Smooth muscle cell (in vitro differentiated cells): ENCODE data around the gene RNF152. TPM values are rescaled to one million over a fixed set of nuclear protein-coding genes. Genes with fewer than 3 reads are reported as not detected.

Experiments used
- DNase-seq: peaks from one replicate; lab custom pipeline; 2025; ENCODE audit not compliant: unreplicated experiment; lab: John Stamatoyannopoulos, UW
- H2AFZ ChIP-seq: fragments of 200-600 bp; sonication (generic); 2 replicates; pipeline ENCODE4 v1.6.0; 2016; ENCODE audit warnings: antibody characterized with exemption, low read depth, mild to moderate bottlenecking
- H3F3A ChIP-seq: fragments of 200-600 bp; sonication (generic); 2 replicates; pipeline ENCODE4 v1.6.0; 2017; ENCODE audit warnings: antibody characterized with exemption, low read depth
- H3K27ac ChIP-seq: fragments of 200-600 bp; sonication (generic); 2 replicates; pipeline ENCODE4 v1.5.1; 2016; ENCODE audit warnings: low read depth, mild to moderate bottlenecking
- H3K27me3 ChIP-seq: fragments of 200-600 bp; sonication (generic); 2 replicates; pipeline ENCODE4 v1.6.1; 2016; ENCODE audit warnings: low read depth, mild to moderate bottlenecking
- H3K36me3 ChIP-seq: fragments of 200-600 bp; sonication (generic); 2 replicates; pipeline ENCODE4 v1.5.1; 2016; ENCODE audit warnings: low read depth
- H3K4me1 ChIP-seq: fragments of 200-600 bp; sonication (generic); 2 replicates; pipeline ENCODE4 v1.5.1; 2016; ENCODE audit warnings: low read depth
- H3K4me2 ChIP-seq: fragments of 200-600 bp; sonication (generic); 2 replicates; pipeline ENCODE4 v1.6.0; 2016; ENCODE audit warnings: mild to moderate bottlenecking
- H3K4me3 ChIP-seq: fragments of 200-600 bp; sonication (generic); 2 replicates; pipeline ENCODE4 v1.5.1; 2016; ENCODE audit warnings: mild to moderate bottlenecking
- H3K79me2 ChIP-seq: fragments of 200-600 bp; sonication (generic); 2 replicates; pipeline ENCODE4 v1.6.0; 2016; ENCODE audit warnings: low read depth, mild to moderate bottlenecking
- H3K9ac ChIP-seq: fragments of 200-600 bp; sonication (generic); 2 replicates; pipeline ENCODE4 v1.6.0; 2016; ENCODE audit warnings: low read depth
- H3K9me3 ChIP-seq: fragments of 200-600 bp; sonication (generic); replicated peaks from 2 replicates; pipeline ENCODE4 v1.5.1; 2016; ENCODE audit warnings: low read depth
- H4K20me1 ChIP-seq: fragments of 200-600 bp; sonication (generic); 2 replicates; pipeline ENCODE4 v1.6.0; 2016; ENCODE audit warnings: low read depth
- WGBS: methylation state at CpG from one replicate; pipeline ENCODE4 v1.1.7; 2016; ENCODE audit warnings: low lambda C conversion rate; 5-methylcytosine and 5-hydroxymethylcytosine counted together
- polyA plus RNA-seq: library from polyadenylated mRNA; unstranded; fragments of >200 nt; fragmentation: Nextera tagmentation; extraction: Ambion mirVana; gene quantifications from 2 replicates; pipeline ENCODE4 v1.2.1, GENCODE V29; 2016
- total RNA-seq: library from RNA; depleted of rRNA; stranded (reverse); fragments of >200 nt; gene quantifications from 2 replicates; pipeline ENCODE4 v1.2.3, GENCODE V29; 2014
- TF ChIP-seq, protein P1 (sequence below): fragments of 200-600 bp; sonication (generic); IDR thresholded peaks from 2 replicates; pipeline ENCODE4 v1.5.1; 2017; ENCODE audit warnings: borderline replicate concordance, mild to moderate bottlenecking, antibody characterized with exemption; ENCODE audit not compliant: insufficient read depth, poor library complexity, severe bottlenecking

RNF152 gene
- total and polyA plus RNA-seq, 2 experiments from 2014 or later, result 10.6 to 56.6 TPM

DNA sequence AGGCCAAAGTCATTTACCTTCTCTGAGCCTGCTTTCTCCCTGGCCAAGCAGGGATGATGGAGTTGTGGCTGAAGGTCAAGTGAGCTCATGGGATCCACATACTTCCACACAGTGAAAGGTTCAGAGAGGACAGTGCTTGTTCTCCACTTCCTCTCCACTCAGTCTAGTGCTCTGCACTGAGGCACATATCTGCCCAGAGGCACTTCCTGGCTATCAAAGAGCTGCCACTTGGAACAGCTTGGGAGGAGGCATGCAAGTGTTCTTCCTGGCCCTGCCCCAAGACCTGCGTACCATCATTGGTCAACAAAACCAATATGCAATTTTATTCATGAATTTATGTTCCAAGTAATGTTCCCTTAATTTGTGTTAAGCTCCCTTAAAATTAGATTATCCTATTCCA lies 71.9 kb downstream of the RNF152 start:
- Histone ChIP-seq H3K27ac (no peak overlapping the region), H3K27me3 (no peaks in the 10 kb centered on the region), H3K36me3 (peaks cover 3% of the 10 kb centered on the region), H2AFZ (no peak overlapping the region), H3K4me3 (no peak overlapping the region), H3K4me1 (no peaks in the 10 kb centered on the region), H3K79me2 (peaks cover 68% of the 10 kb centered on the region), H4K20me1 (peaks cover 96% of the 10 kb centered on the region), H3K9ac (no peak overlapping the region), H3F3A (no peaks in the 10 kb centered on the region), H3K4me2 (no peak overlapping the region), H3K9me3 (no peaks in the 10 kb centered on the region)
- no peak for DNase-seq
- 93% methylated on average over 1 of the region's 1 CpG for WGBS
- TF ChIP-seq, protein P1, sequence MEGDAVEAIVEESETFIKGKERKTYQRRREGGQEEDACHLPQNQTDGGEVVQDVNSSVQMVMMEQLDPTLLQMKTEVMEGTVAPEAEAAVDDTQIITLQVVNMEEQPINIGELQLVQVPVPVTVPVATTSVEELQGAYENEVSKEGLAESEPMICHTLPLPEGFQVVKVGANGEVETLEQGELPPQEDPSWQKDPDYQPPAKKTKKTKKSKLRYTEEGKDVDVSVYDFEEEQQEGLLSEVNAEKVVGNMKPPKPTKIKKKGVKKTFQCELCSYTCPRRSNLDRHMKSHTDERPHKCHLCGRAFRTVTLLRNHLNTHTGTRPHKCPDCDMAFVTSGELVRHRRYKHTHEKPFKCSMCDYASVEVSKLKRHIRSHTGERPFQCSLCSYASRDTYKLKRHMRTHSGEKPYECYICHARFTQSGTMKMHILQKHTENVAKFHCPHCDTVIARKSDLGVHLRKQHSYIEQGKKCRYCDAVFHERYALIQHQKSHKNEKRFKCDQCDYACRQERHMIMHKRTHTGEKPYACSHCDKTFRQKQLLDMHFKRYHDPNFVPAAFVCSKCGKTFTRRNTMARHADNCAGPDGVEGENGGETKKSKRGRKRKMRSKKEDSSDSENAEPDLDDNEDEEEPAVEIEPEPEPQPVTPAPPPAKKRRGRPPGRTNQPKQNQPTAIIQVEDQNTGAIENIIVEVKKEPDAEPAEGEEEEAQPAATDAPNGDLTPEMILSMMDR, result no peak

DNA sequence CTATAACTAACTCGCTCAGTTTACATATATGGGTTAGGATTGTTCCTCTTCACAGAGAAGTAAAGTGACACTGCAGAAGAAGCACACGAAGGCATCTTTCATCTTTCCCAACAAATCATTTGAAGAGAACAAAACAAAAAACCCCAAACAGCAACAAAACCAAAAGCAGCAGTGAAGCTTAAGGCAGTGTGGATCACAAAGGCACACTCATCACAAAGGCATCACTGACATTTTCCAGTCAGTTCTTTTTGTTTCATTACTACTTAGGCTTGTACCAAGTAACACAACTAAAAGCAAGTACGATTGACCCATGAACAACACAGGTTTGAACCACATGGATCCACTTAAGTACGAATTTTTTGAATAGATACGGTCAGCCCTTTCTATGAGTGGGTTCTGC lies 75.7 kb downstream of the RNF152 start:
- Histone ChIP-seq H3K27ac (no peak overlapping the region), H3K4me2 (no peak overlapping the region), H4K20me1 (peaks cover 94% of the 10 kb centered on the region), H3K36me3 (peaks cover 16% of the 10 kb centered on the region), H3F3A (no peaks in the 10 kb centered on the region), H3K4me3 (no peak overlapping the region), H3K79me2 (peaks cover 37% of the 10 kb centered on the region), H3K27me3 (no peaks in the 10 kb centered on the region), H2AFZ (no peak overlapping the region), H3K9ac (no peak overlapping the region), H3K4me1 (no peaks in the 10 kb centered on the region), H3K9me3 (no peaks in the 10 kb centered on the region)
- no peak for DNase-seq
- TF ChIP-seq, protein P1, result no peak
- WGBS, result 87% methylated on average over 5 of the region's 5 CpGs

DNA sequence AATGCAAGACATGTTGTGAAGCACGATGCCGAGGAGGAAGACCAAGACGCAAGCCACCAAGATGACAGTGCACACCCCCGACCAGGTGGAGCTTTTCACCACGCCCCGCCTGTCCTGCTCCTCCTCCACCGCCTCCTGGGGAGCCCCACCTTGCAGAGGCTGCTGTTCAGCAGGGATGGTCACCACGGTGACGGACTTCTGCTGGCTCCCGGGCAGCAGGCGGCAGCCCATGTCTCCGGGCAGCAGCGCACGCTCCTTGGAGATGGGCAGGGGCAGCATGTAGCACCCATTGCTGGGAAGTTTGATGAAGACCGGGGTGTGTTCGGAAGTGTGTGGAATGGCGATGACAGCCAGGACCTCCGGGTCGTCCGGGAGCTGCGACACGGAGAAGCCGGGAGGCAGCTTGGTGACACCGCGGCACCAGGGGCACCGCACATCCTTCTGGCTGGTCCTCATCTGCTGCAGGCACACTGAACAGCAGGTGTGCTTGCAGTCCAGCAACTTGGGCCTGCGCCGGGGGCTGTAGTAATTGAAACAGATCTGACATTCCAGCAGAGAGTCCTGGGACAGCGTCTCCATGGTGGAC lies 76.8 kb downstream of the RNF152 start:
- Histone ChIP-seq H3K27ac (no peak overlapping the region), H2AFZ (no peak overlapping the region), H3K79me2 (peaks cover 27% of the 10 kb centered on the region), H3K4me2 (no peak overlapping the region), H3F3A (no peaks in the 10 kb centered on the region), H3K4me1 (no peaks in the 10 kb centered on the region), H3K27me3 (no peaks in the 10 kb centered on the region), H3K9ac (no peak overlapping the region), H3K4me3 (no peak overlapping the region), H3K36me3 (peaks cover 16% of the 10 kb centered on the region), H4K20me1 (peaks cover 87% of the 10 kb centered on the region), H3K9me3 (no peaks in the 10 kb centered on the region)
- DNase-seq, result no peak
- WGBS, result 98% methylated on average over 29 of the region's 29 CpGs
- TF ChIP-seq, protein P1, result no peak

DNA sequence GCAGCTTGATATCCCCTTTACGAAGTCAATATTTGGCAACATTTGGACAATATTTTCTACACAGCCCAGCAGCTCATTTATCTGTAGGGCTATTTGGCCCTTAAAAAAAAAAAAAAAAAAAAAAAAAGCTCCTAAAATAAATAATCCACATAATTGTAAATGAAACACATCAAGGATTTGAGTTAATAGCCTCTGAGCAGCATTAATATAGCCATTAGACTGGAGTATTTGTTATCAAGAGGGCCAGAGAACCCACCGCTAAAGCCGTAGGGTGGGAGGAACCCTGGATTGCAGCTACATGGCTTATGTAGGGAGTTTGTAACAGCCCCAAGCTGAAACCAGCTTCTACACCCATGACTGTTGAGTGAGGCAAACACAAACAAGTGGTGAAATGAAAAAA lies 84.5 kb downstream of the RNF152 start:
- DNase-seq, result no peak
- 95% methylated on average over 3 of the region's 3 CpGs for WGBS
- H3K4me2 ChIP-seq, result no peak overlapping the region

More for the DNA sequence above, 84.5 kb downstream of the RNF152 start:
- Histone ChIP-seq H3K79me2 (no peaks in the 10 kb centered on the region), H3F3A (no peaks in the 10 kb centered on the region), H3K4me3 (no peak overlapping the region), H3K4me1 (peaks cover 3% of the 10 kb centered on the region), H3K27ac (no peak overlapping the region), H2AFZ (no peak overlapping the region), H3K36me3 (peaks cover 4% of the 10 kb centered on the region), H4K20me1 (peaks cover 20% of the 10 kb centered on the region), H3K9me3 (no peaks in the 10 kb centered on the region), H3K27me3 (no peaks in the 10 kb centered on the region), H3K9ac (no peak overlapping the region)
- TF ChIP-seq, protein P1, result no peak
